CD4-positive, alpha-beta T cell treated with Interleukin-12 subunit alpha and Interleukin-12 subunit beta, for 1 hour (primary cell): ENCODE measurements around the gene CYP1B1.
"Not testable (repeated sequence)": the region's sequence is repeated elsewhere in the genome, so short reads cannot be mapped to it uniquely, and the experiment has no call there.

Experiments
- DNase-seq: peaks from one replicate; pipeline ENCODE4 v3.0.0-alpha.2; 2020

Gene CYP1B1

GRCh38 chr2:38032946-38033345 lies 43.0 kb downstream of the CYP1B1 start:
- no peak for DNase-seq

GRCh38 chr2:38030635-38031355 lies 45.2 kb downstream of the CYP1B1 start:
- no peak for DNase-seq

GRCh38 chr2:38029512-38029911 lies 46.4 kb downstream of the CYP1B1 start:
- no peak for DNase-seq

GRCh38 chr2:38028829-38029228 lies 47.1 kb downstream of the CYP1B1 start:
- DNase-seq, result no peak

GRCh38 chr2:38026846-38027245 lies 49.1 kb downstream of the CYP1B1 start:
- DNase-seq, result no peak

GRCh38 chr2:38021589-38021988 lies 54.4 kb downstream of the CYP1B1 start:
- no peak for DNase-seq

- DNase-seq, result not testable (repeated sequence)
These were observed 55.4 kb downstream of the CYP1B1 start for GRCh38 chr2:38020359-38021069.

- DNase-seq, result no peak
These were observed 58.1 kb downstream of the CYP1B1 start for GRCh38 chr2:38017836-38018235.
